HFFc6 (cell line): ENCODE measurements around the gene SLC4A3. TPM values are rescaled to one million over a fixed set of nuclear protein-coding genes. Genes with fewer than 3 reads are reported as not detected.
A peak's percentile ranks its signal among the peaks of the same experiment; 100 is the strongest.

Source experiments
- DNase-seq: peaks from one replicate; pipeline ENCODE4 v3.0.0-alpha.2; 2018
- H3K27ac Mint-ChIP-seq: 2 replicates; pipeline ENCODE4 v1.8.0; 2020; ENCODE audit warnings: mild to moderate bottlenecking, mixed read lengths
- H3K27me3 Mint-ChIP-seq: 2 replicates; pipeline ENCODE4 v1.8.0; 2021; ENCODE audit warnings: mild to moderate bottlenecking, moderate library complexity, mixed read lengths; ENCODE audit not compliant: insufficient read depth
- H3K36me3 Mint-ChIP-seq: 2 replicates; pipeline ENCODE4 v1.8.0; 2021; ENCODE audit warnings: low read depth, mixed read lengths
- H3K4me1 Mint-ChIP-seq: 2 replicates; pipeline ENCODE4 v1.8.0; 2020; ENCODE audit warnings: low read depth, mixed read lengths
- H3K4me3 Mint-ChIP-seq: 2 replicates; pipeline ENCODE4 v1.8.0; 2020; ENCODE audit warnings: mild to moderate bottlenecking, moderate library complexity, mixed read lengths
- H3K9me3 Mint-ChIP-seq: 2 replicates; pipeline ENCODE4 v1.8.0; 2020; ENCODE audit warnings: mild to moderate bottlenecking, mixed read lengths
- CTCF ChIP-seq: fragments of 200-600 bp; sonication (generic); IDR thresholded peaks from 2 replicates; pipeline ENCODE4 v1.5.0; 2021; ENCODE audit warnings: antibody characterized with exemption, mild to moderate bottlenecking
- total RNA-seq, 6 experiments: library from RNA; stranded (reverse); fragmentation: NEBNext Ultra II Directional; extraction: Animal tissue kit (Norgen Biotek cat#: 25700); gene quantifications; 2 replicates in 1 of 6; 3 replicates in 5 of 6; pipeline ENCODE4 v1.2.3, GENCODE V29; 2021

Gene SLC4A3
- total RNA-seq, 6 experiments from 2014 or later = 3.7 to 13.5 (median 4.3) TPM

GRCh38 chr2:219643084-219643473 lies 15.6 kb downstream of the SLC4A3 start:
- Mint-ChIP-seq H3K27me3 (peaks cover 6% of the 10 kb centered on the region), H3K9me3 (no peaks in the 10 kb centered on the region), H3K4me3 (no peak overlapping the region), H3K27ac (no peak overlapping the region), H3K4me1 (peaks cover 51% of the 10 kb centered on the region), H3K36me3 (no peaks in the 10 kb centered on the region; the same call in 1 of the 2 replicates)
- TF ChIP-seq CTCF = no peak
- no peak for DNase-seq

GRCh38 chr2:219643788-219644398 lies 16.5 kb downstream of the SLC4A3 start:
- Mint-ChIP-seq H3K9me3 (no peaks in the 10 kb centered on the region), H3K4me3 (no peak overlapping the region), H3K36me3 (no peaks in the 10 kb centered on the region; the same call in 1 of the 2 replicates), H3K27ac (no peak overlapping the region; the same call in 1 of the 2 replicates), H3K27me3 (peaks cover 5% of the 10 kb centered on the region), H3K4me1 (peaks cover 47% of the 10 kb centered on the region)
- no peak for DNase-seq
- no peak for TF ChIP-seq CTCF

GRCh38 chr2:219644801-219645480 lies 17.5 kb downstream of the SLC4A3 start:
- H3K4me1 Mint-ChIP-seq = peaks cover 42% of the 10 kb centered on the region
- H3K27ac Mint-ChIP-seq = peak overlapping the region; percentile 70
- no peak for TF ChIP-seq CTCF
- DNase-seq = no peak
- H3K36me3 Mint-ChIP-seq = no peaks in the 10 kb centered on the region; the same call in 1 of the 2 replicates
- H3K9me3 Mint-ChIP-seq = no peaks in the 10 kb centered on the region
- H3K27me3 Mint-ChIP-seq = peaks cover 4% of the 10 kb centered on the region
- peak overlapping the region; percentile 43 for H3K4me3 Mint-ChIP-seq

GRCh38 chr2:219645631-219646527 lies 18.4 kb downstream of the SLC4A3 start:
- H3K27ac Mint-ChIP-seq = peak overlapping the region; percentile 70
- DNase-seq = peak; percentile 84
- no peak for TF ChIP-seq CTCF

GRCh38 chr2:219648176-219648575 lies 20.7 kb downstream of the SLC4A3 start:
- Mint-ChIP-seq H3K4me1 (peaks cover 23% of the 10 kb centered on the region), H3K27me3 (peaks cover 3% of the 10 kb centered on the region), H3K9me3 (no peaks in the 10 kb centered on the region), H3K4me3 (no peak overlapping the region), H3K27ac (no peak overlapping the region), H3K36me3 (no peaks in the 10 kb centered on the region)
- no peak for DNase-seq
- no peak for TF ChIP-seq CTCF

More at GRCh38 chr2:219645631-219646527, 18.4 kb downstream of the SLC4A3 start:
- no peaks in the 10 kb centered on the region; the same call in 1 of the 2 replicates for H3K36me3 Mint-ChIP-seq
- peaks cover 4% of the 10 kb centered on the region for H3K27me3 Mint-ChIP-seq
- H3K4me3 Mint-ChIP-seq = peak overlapping the region; percentile 43
- no peaks in the 10 kb centered on the region for H3K9me3 Mint-ChIP-seq
- H3K4me1 Mint-ChIP-seq = peaks cover 42% of the 10 kb centered on the region
